ENCODE measurements around the gene SLC7A10.
"Not testable (repeated sequence)": the region's sequence is repeated elsewhere in the genome, so short reads cannot be mapped to it uniquely, and the experiment has no call there.

The SLC7A10 gene

DNA sequence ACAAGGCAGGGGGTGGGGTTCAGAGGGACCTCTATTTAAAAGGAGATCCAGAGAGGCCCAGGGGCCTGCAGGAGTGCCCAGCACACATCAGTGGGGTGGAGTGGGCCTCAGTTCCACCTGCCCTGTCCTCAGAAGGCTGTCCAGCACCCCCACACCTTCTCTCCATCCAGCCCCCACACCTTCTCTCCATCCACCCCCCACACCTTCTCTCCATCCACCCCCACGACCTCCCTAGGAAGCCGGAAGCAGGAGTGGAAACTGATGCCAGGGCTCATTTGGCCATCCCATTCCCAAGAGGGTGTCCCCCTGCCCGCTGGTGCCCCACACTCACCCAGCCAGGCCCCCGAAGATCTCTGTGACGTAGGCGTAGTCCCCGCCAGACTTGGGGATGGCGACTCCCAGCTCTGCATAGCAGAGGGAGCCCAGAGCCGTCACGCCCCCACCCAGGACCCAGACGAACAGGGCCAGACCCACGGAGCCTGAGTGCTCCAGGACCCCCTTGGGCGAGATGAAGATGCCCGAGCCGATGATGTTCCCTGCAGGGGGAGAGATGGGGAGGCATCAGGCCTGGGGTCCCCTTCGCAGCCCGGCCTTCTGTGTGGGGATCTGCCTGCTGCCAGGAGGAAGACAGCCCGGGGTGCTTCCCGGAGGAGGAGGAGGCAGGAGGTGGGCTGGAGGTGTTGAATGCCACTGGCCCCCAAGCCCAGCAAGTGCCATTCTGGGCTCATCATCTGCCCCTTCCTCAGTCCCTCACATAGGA lies 10.0 kb downstream of the SLC7A10 start:
- no peak for DNase-seq

DNA sequence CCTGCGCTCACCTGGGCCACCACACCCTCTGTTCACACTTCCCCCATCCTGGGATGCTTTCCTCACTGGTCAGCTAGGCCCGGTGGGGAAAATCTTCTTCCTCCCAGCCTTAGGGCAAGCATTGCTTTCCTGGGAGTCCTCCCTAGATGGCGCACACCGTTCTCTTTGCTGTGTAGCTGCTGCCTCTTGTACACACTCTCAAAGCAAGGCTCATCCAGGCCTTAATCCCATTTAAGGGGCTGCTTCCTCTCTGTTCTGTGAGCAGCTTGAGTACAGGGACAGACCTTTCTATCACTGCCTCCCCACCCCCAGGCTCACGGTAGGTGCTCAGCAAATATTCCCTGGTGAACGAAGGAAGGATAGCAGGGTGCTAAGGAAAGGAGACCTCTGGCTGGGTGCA lies 11.1 kb downstream of the SLC7A10 start:
- DNase-seq, result no peak

DNA sequence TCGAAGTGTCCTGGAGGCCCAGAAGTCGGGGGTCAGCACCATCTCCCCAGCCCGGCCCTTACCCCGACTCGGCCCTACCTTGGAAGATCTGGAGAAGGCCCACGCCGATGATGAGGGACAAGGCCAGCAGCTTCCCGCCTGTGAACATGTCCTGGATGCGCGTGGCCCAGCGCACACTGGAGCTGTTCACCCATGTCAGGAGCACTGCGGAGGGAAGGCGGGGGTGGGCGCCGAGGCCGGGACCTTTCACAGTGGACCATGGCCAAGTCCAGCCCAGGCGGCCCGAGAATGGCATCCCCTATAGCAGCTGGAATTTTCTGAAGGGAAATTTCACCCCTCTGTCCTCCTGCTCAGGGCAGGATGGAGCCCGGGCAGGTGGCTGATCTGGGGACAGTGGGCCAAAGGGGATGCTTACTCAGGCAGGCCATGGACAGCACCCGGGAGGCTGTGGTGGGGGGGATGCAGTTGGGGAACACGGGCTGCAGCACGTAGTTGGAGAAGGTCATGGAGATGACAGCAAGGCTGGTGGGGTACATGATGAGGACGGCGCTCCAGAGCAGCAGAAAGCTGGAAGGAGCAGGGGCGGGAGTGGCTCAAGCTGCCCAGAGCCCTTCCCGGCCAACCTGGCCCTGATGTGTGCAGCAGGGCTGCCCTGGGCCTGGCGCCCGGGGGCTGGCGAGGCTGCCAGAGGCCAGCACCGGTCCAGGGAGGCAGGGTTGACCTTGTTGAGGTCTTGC lies 13.0 kb downstream of the SLC7A10 start:
- no peak for DNase-seq

DNA sequence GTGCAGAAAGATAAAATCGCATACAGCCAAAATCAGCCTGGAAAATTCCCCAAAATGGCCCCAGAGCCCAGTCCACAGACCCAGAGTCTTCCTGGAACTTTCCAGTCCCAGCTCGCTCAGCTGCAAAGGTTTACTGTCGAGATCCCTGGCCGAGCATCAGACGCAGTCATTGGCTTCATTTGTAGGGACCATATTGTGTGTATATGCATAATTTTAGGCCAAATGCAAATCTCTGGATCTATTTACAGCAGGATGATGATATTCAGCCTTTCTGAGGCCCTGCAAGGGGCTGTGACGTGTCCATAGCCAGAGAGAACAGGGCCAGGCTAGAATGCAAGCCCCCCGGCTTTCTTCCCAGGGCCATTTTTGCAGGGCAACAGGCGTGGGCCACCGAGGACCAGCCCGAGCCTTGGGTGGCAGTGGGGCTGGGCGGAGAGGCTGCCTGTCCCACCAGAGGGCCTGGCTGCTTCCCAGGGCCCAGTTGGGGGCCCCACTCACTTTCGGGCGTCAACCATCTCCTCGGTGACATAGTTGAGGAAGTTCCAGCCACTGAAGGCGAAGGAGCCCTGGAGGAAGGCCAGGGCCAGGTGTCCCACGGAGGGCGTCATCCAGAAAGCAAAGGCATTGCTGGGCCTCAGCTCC lies 13.7 kb downstream of the SLC7A10 start:
- DNase-seq, result no peak

DNA sequence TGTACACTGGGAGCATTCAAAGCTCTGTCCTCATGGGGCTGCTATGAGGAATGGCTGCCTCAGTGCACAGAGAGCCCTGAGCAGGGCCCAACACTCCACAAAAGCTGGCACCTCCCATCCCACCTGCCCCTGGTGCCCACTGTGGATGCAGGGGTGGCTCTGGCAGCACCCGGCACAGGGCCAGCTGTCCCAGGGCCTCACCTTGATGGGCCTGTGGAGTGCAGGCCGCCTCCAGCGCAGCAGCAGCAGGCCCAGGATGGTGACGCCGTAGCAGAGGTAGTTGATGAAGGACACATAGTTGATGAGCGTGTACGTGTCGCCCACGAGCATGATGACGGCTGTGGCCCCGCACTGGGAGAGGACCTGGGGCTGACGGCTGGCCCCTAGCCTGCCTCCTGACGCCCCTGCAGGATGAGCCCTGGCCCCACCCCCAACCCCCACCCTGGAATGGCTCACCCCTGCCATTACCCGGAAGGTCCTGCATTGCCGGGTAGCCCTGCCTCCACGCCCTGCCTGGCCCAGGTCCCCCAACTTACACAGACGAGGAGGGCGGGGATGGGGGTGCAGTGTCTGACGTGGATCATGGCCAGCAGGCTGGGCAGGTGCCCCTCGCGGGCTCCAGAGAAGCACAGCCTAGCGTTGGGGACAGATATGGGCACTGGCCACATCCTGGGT lies 15.2 kb downstream of the SLC7A10 start:
- no peak for DNase-seq

DNA sequence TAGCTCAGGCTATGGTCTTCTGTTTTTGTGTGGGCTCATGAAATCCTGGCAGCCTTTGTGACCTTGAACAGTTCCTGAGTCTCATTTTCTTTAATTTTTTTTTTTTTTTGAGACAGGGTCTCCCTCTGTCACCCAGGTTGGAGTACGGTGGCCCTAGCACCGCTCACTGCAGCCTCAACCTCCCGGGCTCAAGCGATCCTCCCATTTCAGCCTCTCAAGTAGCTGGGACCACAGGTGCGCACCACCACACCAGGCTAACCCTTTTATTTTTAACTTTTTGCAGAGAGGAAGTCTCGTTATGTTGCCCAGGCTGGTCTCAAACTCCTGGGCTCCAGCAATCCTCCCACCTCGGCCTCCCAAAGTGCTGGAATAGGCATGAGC lies 15.8 kb downstream of the SLC7A10 start:
- DNase-seq, result not testable (repeated sequence)

DNA sequence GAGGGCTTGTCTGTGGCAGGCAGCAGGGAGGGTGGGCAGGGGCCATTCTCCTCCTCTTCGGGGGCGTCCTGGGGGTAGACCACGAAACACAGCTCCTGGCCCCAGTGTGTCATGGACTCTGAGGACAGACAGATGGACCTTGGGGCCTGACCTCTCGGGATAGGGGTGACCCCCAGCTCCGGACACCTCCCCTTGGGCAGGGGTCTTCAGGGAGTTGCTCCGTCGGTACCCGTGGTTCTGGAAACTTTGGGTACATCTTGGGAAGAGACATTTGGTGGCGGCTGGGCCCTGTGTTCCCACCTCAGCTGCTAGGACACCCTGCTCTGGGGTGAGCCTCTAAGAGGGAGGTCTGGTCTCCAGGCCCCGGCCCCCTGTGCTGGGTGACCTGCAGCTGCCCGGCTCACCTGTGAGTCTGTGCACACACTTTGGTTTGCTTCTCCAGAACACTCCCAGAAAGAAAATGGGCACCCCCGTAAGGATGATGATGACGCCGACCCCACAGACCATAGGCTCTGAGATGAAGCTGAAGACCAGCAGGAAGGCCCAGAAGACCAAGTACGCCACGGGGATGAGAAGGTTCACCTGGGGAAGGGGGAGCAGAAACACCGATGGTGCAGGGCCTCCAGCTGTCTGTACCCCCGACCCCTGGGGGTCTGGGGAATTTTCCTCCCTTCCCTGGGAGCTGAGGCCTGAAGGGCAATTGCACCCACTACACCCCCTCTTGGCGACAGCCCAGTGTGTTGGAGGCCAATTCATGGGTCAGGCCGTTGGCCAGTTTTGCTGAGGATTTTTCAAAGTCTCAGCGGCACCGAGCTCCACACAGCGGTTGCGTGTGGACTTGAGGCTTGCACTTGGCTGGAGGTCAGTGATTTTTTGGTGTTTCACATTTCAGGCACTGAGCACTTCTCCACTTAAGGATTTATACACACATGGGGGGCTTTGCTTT lies 16.5 kb downstream of the SLC7A10 start:
- no peak for DNase-seq

DNA sequence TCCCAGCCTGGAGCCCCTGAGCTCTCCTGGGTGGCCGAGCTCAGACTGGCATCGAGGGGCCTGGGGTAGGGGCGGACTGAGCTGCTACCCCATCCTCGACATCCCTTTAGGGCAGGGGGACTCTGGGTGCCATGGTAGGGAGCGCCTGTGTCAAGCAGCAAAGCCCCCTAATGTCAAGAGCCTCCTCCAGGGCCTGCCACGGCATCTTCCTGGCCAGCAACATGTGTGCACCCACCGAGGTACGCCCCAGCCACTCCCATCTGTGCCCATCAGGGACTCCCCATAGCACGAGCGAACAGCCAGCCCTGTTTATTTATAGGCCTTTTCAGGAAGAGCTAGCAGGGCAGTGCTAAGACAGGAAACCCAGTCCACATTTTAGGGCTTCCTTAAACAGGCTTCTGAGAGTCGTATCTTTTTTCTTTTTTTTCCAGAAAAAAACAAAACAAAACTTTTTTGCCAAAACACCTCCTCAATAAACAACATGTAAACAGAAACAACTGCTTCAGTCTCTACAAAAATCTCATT lies 17.2 kb downstream of the SLC7A10 start:
- DNase-seq, result no peak

DNA sequence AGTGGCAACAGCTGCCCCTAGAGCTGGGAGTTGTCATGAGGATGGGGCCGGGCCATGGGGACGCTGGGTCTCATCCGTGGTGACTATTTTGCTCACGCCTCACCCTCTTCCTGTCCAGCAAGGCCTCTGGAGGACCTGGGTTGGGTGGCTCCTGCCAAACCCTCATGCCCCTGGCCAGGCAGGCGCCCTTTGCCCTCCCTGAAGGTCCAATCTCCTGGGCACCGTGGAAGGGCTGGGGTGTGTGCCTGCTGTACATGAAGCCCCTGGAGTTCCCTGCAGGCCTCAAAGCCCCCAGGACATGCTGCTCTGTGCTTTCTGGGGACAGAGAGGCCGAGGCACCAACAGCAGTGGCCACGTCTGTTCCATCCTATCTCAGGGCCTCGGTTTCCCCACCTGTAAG lies 17.7 kb downstream of the SLC7A10 start:
- no peak for DNase-seq

DNA sequence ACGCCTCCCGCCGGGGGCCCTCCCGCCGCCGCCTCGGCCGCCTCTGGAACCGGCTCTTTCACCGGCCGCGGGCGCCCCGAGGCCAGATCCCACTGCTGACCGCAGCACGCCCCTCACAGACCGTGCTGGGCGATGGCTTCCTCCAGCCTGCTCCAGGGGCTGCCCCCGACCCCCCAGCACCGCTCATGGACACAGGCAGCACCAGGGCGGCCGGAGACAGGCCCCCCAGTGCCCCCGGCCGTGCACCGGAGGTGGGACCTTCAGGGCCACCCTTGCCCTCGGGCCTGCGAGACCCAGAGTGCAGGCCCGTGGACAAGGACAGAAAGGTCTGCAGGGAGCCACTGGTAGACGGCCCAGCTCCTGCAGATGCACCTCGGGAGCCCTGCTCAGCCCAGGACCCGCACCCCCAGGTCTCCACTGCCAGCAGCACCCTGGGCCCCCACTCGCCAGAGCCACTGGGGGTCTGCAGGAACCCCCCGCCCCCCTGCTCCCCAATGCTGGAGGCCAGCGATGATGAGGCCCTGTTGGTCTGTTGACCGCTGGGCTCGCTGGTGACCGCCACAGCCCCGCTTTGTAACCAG lies 18.5 kb downstream of the SLC7A10 start:
- DNase-seq, result no peak

DNA sequence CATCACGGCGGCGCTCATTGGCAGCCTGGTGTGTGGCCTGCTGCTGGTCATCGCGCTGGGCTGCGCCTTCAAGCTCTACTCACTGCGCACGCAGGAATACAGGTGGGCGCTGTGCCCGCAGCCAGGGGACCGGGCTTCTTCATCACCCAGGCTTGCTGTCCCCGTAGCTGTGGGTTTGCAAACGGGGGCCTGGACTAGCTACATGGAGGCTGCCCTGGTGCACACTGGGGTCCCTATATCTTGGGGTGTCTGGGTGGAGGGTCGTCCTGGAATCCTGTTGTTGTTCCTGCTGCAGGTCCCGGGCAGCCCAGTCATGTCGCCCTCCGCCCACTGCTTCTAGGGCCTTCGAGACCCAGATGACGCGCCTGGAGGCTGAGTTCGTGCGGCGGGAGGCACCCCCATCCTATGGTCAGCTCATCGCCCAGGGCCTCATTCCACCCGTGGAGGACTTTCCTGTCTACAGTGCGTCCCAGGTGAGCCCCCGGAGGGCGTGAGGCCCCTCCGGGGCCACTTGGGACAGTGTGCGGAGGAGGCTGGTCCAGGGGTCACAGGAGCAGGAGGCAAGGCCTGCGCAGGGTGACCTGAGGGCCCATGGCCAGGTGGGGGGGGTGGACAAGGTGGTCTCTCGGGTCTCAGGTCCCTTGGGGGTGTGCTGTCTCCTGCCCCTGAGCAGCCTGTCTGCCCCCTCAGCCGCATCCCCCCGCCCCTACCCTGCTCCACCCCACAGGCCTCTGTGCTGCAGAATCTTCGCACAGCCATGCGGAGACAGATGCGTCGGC lies 19.2 kb downstream of the SLC7A10 start:
- DNase-seq, result no peak

DNA sequence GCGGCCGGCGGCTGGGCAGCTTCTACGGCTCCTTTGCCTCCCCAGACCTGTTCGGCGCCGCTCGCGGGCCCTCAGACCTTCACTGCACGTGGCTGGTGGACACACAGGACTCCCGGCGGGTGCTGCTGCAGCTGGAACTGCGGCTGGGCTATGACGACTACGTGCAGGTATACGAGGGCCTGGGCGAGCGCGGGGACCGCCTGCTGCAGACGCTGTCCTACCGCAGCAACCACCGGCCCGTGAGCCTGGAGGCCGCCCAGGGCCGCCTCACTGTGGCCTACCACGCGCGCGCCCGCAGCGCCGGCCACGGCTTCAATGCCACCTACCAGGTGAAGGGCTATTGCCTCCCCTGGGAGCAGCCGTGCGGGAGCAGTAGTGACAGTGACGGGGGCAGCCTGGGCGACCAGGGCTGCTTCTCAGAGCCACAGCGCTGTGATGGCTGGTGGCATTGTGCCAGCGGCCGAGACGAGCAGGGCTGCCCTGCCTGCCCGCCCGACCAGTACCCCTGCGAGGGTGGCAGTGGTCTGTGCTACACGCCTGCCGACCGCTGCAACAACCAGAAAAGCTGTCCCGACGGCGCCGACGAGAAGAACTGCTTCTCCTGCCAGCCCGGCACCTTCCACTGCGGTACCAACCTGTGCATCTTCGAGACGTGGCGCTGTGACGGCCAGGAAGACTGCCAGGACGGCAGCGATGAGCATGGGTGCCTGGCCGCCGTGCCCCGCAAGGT lies 20.0 kb downstream of the SLC7A10 start:
- no peak for DNase-seq

DNA sequence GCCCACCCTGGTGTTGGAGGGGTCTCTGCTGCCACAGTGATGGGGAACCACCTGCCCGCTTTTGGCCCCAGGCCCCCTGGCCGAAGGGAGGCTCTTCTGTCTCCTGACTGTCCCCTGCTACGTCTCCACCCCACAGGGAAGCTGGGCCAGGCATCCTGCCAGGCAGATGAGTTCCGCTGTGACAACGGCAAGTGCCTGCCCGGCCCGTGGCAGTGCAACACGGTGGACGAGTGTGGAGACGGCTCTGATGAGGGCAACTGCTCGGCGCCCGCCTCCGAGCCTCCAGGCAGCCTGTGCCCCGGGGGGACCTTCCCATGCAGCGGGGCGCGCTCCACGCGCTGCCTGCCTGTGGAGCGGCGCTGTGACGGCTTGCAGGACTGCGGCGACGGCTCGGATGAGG lies 20.5 kb downstream of the SLC7A10 start:
- DNase-seq, result no peak

DNA sequence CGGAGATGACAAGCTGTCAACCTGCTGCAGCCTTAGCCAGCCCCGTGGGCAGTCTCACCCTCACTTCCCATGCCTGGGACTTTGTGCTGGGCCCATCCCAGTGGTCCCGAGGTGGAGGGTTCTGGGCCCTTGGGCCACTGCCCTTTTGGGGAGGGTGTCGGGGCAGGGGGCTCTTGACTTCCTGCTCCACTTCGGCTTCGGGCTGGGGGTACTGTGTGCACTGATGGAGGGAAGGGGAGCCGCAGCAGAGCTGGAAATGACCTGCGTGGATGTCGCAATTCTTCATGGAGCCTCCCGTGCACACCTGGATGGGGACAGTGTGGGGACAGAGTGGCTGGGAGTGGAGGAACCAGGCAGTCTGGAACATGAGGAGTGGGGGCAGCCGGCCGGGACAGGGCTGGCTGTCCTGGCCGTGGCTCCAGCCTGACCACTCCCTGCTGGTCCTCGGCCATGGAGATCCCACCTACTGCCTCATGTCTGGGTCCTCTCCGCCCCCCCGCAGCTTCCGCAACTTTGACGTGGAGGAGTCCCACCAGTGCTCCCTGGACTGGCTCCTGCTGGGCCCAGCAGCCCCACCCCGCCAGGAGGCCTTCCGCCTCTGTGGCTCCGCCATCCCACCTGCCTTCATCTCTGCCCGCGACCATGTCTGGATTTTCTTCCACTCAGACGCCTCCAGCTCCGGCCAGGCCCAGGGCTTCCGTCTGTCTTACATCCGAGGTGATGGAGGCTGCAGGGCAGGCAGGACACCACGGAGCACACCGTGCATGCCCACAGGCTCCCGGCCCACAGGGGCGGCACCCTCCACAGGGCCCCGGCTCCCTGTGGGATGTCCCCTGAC lies 21.3 kb downstream of the SLC7A10 start:
- no peak for DNase-seq

DNA sequence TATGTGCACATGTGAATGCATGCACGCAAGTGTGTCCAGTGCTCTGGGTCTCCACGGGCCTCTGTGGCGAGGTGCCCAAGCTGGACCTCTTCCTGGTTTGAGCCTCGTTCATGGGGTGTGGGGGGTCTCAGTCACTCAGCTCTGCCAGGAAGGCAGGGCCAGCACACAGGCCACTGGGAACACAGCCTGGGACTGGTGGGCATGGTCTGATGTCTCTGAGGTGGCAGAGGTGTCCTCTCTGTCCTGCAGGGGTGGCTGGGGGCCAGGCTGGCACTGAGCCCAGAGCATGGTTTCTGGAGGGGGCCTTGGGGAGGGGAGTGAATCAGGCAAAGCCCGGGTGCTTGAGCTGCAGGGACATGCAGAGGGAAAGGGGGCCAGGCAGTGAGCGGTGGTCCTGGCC lies 22.1 kb downstream of the SLC7A10 start:
- no peak for DNase-seq

DNA sequence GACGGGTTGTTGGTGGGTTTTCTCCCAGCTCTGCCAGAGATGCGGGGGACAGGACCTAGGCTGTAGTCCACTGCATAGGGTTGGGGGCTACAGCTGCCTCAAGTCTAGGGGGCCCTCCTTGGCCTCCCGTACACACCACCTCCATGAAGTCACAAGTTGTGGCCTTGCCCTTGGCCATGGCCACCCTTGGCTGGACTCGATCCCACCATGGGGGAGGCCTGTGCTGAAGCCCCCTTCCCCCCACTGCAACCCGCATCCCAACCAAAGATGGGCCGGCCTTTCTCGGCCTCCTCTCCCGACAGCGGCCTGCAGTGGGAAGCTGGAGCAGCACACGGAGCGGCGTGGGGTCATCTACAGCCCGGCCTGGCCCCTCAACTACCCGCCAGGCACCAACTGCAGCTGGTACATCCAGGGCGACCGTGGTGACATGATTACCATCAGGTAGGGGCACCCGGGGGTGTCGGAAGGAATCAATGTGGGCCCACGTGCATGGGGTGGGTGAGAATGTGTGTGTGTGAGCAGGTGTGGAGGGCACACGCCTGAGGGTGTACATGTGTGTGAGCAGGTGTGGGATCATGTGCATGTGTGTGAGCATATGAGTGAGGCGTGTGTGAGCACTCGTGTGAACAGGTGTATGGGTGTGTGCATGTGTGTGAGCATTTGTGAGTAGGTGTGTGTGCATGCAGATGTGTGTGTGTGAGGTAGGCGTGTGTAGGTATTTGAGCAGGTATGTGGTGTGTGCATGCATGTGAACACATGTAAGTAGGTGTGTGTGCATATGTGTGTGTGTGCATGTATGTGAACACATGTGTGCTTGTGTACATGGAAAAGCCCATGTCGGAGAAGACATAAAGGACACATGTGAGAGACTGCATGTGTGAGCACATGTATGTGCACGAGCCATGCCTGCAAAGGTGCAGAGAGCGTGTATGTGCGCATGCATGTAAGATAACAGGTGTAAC lies 22.8 kb downstream of the SLC7A10 start:
- no peak for DNase-seq

DNA sequence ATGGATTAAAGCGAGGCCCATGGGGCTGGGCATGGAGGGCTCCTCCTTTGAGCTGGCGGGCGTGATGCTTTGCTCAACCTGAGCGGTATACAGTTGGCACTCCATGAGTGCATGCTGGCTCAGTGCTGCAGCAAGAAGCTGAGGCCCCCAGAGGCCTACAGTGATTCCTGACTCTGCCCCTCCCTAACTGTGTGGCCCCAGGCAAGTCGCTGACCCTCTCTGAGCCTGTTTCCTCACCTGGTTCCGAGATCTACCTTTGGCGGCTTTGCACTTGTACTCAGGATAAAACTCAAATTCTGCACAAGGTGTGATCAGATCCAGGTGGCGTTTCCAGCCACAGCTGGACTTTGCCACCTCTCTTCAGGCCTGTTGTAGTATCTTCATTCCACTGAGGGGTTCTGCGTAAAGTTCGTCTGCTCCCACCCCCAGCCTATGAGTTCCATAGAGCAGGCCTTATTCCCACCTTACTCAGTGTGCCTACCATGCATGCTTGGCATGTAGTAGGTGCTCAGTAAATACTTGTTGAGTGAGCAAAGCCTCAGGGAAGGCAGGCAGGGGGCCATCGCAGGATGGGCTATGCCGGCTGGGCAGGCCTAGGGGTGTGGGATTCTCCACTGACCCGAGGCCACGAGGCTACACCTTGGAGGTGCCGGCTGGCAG lies 23.6 kb downstream of the SLC7A10 start:
- no peak for DNase-seq

Measured in activated CD4-positive, alpha-beta T cell treated with anti-CD3 and anti-CD28 coated beads, Interleukin-10, Interleukin-2, amounts not matched to agents 100 ng/mL and 50 ng/mL, durations not matched to agents 16 hours and 8 hours (primary cell).